ENCODE results near the gene OR5D16.

The OR5D16 gene

DNA sequence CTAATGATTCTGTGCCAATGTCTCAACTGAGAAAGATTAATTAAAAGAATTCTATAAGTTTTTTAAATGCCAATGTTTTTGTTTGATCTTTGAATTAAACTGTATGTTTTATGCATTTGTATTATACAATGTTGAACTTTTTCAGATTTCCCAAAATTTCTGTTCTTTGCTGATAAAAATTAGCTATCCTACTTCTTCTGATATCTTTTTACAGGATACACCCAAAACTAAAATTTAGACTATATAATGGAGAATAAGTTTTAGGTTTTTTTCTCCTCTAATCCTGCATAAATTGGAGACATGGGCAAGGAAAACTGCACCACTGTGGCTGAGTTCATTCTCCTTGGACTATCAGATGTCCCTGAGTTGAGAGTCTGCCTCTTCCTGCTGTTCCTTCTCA, 11.6 kb upstream of the OR5D16 start, which contains the start of gene OR5L2:
Gene OR5L2 (plus strand): TSS at position 301 of the 400 bp plus-strand sequence. CDS start 0 bp downstream, at position 301.
- Histone ChIP-seq H2AFZ (ENCODE audit: low read depth, low read length) (no peak within 1 kb of the TSS), H3K79me2 (ENCODE audit: insufficient read depth, low read length) (no peaks in the 10 kb centered on the region), H3K36me3 (ENCODE audit: insufficient read depth, low read length) (no peaks in the 10 kb centered on the region), H3K9ac (ENCODE audit: low read depth, low read length) (no peak within 1 kb of the TSS), H3K4me1 (ENCODE audit: insufficient read depth, low read length) (no peaks in the 10 kb centered on the region), H3K4me3 (ENCODE audit: low read depth in 1 of 2, low read length in 2 of 2) (no peak within 1 kb of the TSS), H4K20me1 (ENCODE audit: insufficient read depth, low read length) (no peaks in the 10 kb centered on the region), H3K27ac (ENCODE audit: low read length) (no peak within 1 kb of the TSS), H3K9me3 (ENCODE audit: insufficient read depth, low read length, severe bottlenecking) (no peaks in the 10 kb centered on the region), H3K4me2 (ENCODE audit: insufficient read depth, low read length) (no peak within 1 kb of the TSS), H3K27me3 (ENCODE audit: insufficient read depth, low read length, poor library complexity) (no peaks in the 10 kb centered on the region)
- ATAC-seq (ENCODE audit: insufficient read depth, low read depth) (no peak), DNase-seq (no peak)
- TF ChIP-seq, protein P1, sequence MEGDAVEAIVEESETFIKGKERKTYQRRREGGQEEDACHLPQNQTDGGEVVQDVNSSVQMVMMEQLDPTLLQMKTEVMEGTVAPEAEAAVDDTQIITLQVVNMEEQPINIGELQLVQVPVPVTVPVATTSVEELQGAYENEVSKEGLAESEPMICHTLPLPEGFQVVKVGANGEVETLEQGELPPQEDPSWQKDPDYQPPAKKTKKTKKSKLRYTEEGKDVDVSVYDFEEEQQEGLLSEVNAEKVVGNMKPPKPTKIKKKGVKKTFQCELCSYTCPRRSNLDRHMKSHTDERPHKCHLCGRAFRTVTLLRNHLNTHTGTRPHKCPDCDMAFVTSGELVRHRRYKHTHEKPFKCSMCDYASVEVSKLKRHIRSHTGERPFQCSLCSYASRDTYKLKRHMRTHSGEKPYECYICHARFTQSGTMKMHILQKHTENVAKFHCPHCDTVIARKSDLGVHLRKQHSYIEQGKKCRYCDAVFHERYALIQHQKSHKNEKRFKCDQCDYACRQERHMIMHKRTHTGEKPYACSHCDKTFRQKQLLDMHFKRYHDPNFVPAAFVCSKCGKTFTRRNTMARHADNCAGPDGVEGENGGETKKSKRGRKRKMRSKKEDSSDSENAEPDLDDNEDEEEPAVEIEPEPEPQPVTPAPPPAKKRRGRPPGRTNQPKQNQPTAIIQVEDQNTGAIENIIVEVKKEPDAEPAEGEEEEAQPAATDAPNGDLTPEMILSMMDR (IDR thresholded peaks at IDR 0.05; ENCODE audit: borderline replicate concordance, extremely low read depth, low read length, poor library complexity, severe bottlenecking) = no peak
- no peak for TF ChIP-seq EZH2 (IDR thresholded peaks at IDR 0.05; ENCODE audit: borderline replicate concordance, low read depth, low read length, severe bottlenecking)

DNA sequence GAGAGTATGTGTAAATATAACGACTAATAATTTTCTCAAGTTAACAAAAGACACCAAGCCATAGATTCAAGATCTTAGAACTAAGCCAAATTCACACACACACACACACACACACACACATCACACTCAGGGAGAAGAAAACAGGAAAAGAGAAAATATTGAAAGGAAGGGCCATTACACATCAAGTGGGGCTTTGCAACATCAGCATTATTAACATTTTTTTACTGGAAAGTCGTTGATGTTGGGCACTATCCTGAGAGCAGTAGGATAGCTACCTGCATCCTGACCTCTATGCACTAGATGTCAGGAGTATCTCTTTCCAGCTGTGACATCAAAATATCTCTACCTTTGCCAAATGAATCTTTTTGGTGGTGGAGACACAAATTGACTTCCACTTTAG, 8.9 kb downstream of the OR5D16 start:
- H3K9ac ChIP-seq (ENCODE audit: low read depth, low read length) = no peak overlapping the region
- no peaks in the 10 kb centered on the region for H3K4me1 ChIP-seq (ENCODE audit: insufficient read depth, low read length)
- TF ChIP-seq, protein P1 (IDR thresholded peaks at IDR 0.05; ENCODE audit: borderline replicate concordance, extremely low read depth, low read length, poor library complexity, severe bottlenecking) = no peak
- no peak for TF ChIP-seq EZH2 (IDR thresholded peaks at IDR 0.05; ENCODE audit: borderline replicate concordance, low read depth, low read length, severe bottlenecking)
- no peaks in the 10 kb centered on the region for H3K79me2 ChIP-seq (ENCODE audit: insufficient read depth, low read length)
- no peak overlapping the region for H3K4me3 ChIP-seq (ENCODE audit: low read depth in 1 of 2, low read length in 2 of 2)
- H2AFZ ChIP-seq (ENCODE audit: low read depth, low read length) = no peak overlapping the region
- no peaks in the 10 kb centered on the region for H3K36me3 ChIP-seq (ENCODE audit: insufficient read depth, low read length)
- no peak overlapping the region for H3K4me2 ChIP-seq (ENCODE audit: insufficient read depth, low read length)
- H3K27ac ChIP-seq (ENCODE audit: low read length) = no peak overlapping the region
- no peak for ATAC-seq (ENCODE audit: insufficient read depth, low read depth)
- no peaks in the 10 kb centered on the region for H3K9me3 ChIP-seq (ENCODE audit: insufficient read depth, low read length, severe bottlenecking)
- no peak for DNase-seq
- no peaks in the 10 kb centered on the region for H4K20me1 ChIP-seq (ENCODE audit: insufficient read depth, low read length)
- H3K27me3 ChIP-seq (ENCODE audit: insufficient read depth, low read length, poor library complexity) = no peaks in the 10 kb centered on the region

DNA sequence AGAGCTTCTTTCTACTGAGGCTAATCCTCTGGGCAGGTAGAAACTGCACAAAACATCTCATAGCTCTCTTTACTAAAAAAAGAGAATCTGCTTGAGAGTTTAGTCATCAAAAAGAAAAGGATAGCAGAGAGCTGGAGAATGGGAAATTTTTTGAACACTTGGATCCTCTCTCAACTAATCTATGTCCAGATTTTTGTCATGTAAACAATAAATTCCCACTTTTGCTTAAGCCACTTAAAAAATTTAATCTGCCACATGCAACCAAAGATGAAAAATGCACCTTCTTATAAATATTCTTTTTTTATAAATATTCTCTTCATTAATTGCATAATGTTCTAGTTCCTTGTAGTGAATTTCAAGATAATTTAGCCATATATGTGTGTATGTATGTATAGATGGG, 10.5 kb downstream of the OR5D16 start:
- TF ChIP-seq, protein P1 (IDR thresholded peaks at IDR 0.05; ENCODE audit: borderline replicate concordance, extremely low read depth, low read length, poor library complexity, severe bottlenecking) = no peak
- TF ChIP-seq EZH2 (IDR thresholded peaks at IDR 0.05; ENCODE audit: borderline replicate concordance, low read depth, low read length, severe bottlenecking) = no peak
- DNase-seq = no peak

DNA sequence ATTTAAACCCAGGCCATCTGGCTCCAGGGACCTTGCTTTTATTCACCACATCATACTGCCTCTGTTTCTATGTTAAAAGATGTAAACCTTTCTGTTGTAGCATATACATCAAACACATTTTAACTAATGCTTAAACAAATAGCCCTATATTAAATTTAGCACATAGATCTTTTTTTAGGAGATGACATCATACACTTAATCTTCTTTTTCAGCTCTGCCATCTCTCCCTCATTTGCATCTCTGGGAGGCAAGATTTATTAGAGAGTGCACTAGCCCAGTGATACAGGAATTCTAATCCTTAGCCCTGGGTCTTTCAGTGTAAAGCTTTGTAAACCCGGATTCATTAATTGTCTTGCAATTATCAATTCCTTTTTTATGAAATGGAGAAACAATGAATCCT, 13.6 kb downstream of the OR5D16 start:
- Histone ChIP-seq H3K4me3 (ENCODE audit: low read depth in 1 of 2, low read length in 2 of 2) (no peak overlapping the region), H4K20me1 (ENCODE audit: insufficient read depth, low read length) (no peaks in the 10 kb centered on the region), H3K36me3 (ENCODE audit: insufficient read depth, low read length) (no peaks in the 10 kb centered on the region), H3K4me1 (ENCODE audit: insufficient read depth, low read length) (no peaks in the 10 kb centered on the region), H3K9me3 (ENCODE audit: insufficient read depth, low read length, severe bottlenecking) (no peaks in the 10 kb centered on the region), H3K9ac (ENCODE audit: low read depth, low read length) (no peak overlapping the region), H3K27me3 (ENCODE audit: insufficient read depth, low read length, poor library complexity) (no peaks in the 10 kb centered on the region), H3K27ac (ENCODE audit: low read length) (no peak overlapping the region), H3K79me2 (ENCODE audit: insufficient read depth, low read length) (no peaks in the 10 kb centered on the region), H3K4me2 (ENCODE audit: insufficient read depth, low read length) (no peak overlapping the region), H2AFZ (ENCODE audit: low read depth, low read length) (no peak overlapping the region)
- no peak for DNase-seq
- TF ChIP-seq, protein P1 (IDR thresholded peaks at IDR 0.05; ENCODE audit: borderline replicate concordance, extremely low read depth, low read length, poor library complexity, severe bottlenecking) = no peak
- TF ChIP-seq EZH2 (IDR thresholded peaks at IDR 0.05; ENCODE audit: borderline replicate concordance, low read depth, low read length, severe bottlenecking) = no peak
- no peak for ATAC-seq (ENCODE audit: insufficient read depth, low read depth)

More for the DNA sequence above, 10.5 kb downstream of the OR5D16 start:
- H3K27ac ChIP-seq (ENCODE audit: low read length) = no peak overlapping the region
- H4K20me1 ChIP-seq (ENCODE audit: insufficient read depth, low read length) = no peaks in the 10 kb centered on the region
- H2AFZ ChIP-seq (ENCODE audit: low read depth, low read length) = no peak overlapping the region
- H3K9ac ChIP-seq (ENCODE audit: low read depth, low read length) = no peak overlapping the region
- no peak overlapping the region for H3K4me3 ChIP-seq (ENCODE audit: low read depth in 1 of 2, low read length in 2 of 2)
- no peaks in the 10 kb centered on the region for H3K27me3 ChIP-seq (ENCODE audit: insufficient read depth, low read length, poor library complexity)
- H3K4me1 ChIP-seq (ENCODE audit: insufficient read depth, low read length) = no peaks in the 10 kb centered on the region
- no peak overlapping the region for H3K4me2 ChIP-seq (ENCODE audit: insufficient read depth, low read length)
- ATAC-seq (ENCODE audit: insufficient read depth, low read depth) = no peak
- no peaks in the 10 kb centered on the region for H3K79me2 ChIP-seq (ENCODE audit: insufficient read depth, low read length)
- H3K9me3 ChIP-seq (ENCODE audit: insufficient read depth, low read length, severe bottlenecking) = no peaks in the 10 kb centered on the region
- no peaks in the 10 kb centered on the region for H3K36me3 ChIP-seq (ENCODE audit: insufficient read depth, low read length)
